ENCODE measurements around the gene PHACTR3.
"Not testable (repeated sequence)": the region's sequence is repeated elsewhere in the genome, so short reads cannot be mapped to it uniquely, and the experiment has no call there.

Gene PHACTR3

DNA sequence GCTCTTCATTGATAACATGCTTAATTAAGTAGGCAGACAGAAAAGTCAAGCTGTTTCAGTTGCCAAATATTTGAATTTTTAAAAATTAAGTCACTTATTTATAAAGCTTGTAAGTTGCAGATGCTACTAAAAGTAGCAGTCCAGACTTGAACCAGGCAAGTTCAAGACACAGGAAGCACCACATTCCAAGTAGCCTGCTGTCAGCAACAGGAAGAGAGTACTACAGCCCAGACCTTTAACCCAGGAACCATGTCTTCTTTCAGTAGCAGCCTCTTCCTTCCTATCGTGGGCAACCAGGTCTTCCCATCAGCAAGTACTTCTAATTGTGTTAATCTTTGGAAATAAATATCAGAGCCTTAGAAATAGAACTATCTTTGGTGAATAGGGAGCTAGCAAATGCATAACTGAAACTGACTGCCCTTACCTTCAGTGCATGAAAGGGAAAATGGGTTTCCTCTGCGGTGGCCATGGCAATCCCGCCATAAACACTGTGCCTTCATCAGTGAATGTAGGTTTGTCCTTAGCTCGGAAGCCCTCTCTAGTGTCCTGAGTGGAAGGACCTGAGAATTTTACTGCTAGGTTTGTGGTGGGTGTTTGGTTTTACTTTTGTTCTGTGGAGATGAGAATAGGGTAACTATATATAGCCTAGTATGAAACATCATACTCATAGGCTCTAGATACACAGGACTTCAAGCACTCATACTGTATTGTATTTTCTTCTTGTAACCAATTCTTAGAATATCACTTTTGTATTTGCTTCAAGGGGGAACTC lies 233.5 kb downstream of the PHACTR3 start:
- no peak for DNase-seq

DNA sequence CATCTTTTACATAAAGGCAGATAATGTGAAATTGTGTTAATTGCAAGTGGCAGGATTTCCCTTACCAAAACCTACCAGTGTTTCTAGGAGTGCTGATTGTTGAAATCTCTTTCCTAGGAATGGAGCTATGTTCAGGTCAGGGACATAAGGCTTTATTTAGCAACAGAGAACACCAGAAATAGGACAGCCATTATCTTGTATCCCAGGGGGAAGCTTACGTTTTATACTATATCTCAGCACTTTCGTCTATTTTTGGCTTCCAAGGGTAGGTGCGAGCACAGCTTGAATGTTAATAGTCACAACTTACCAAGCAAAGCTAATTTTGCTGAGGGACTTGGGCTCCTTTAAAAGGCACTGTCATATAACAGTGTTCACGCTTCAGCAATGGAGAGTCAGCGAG lies 235.1 kb downstream of the PHACTR3 start:
- DNase-seq: no peak

DNA sequence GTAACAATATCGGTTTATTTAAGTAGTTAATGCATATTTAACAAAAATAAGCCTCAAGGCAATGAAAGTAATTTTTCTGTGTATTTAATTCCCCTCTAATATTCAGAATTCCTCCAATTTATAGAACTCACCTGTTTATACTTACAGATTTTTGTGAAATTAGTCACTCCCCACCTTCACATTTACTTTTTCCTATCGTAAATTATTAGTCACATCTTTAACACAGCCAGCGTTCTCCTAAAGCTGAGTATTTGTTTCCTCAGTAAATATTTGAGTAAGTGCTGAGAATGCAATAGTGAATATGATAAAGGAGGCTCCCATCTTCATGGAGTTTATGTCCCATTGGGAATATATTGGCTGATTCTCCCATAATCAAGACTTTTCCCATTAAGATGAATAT lies 241.1 kb downstream of the PHACTR3 start:
- DNase-seq: no peak

DNA sequence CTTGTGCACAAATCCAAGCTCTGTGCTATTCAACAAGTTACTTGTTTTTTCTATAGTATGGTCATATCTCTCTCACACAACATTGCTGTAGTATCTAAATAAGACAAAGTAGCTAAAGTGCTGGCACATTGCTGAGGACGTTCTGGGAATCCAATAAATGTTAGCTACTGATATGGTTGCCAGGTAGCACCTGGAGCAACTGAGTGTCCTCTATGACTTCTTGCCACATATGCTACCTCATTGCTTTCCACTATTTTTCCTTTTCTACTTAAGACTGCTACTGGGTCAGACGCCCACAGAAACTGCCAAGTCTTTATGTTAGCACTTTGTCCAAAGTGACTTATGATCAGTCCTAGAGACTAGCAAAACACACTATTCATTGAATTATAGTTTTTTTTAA lies 243.8 kb downstream of the PHACTR3 start:
- no peak for DNase-seq

DNA sequence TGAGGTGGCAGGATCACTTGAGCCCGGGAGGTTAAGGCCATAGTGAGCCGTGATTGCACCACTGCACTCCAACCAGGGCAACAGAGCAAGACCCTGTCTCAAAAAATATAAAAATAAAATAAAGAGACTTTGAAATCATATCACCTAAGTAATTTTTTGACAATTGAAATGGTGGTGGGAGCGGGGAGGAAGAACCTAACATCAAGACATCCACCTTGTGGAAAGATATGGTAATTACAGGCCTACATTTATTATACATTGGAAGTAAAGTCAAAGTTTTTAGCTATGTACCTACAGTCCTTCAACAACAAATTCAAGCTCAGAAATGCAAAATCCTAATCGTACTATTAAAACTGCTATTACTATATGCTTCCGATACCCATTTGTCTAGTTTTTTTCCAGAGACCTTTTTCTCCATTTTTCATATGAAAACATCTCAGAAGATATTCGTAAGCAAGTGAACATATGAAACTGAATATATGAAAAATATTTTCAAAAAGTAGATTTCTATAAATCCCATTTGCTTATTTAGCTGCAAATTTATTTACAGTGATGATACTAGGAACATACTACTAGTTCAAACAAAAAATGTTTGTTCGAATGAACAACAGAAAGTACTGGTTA lies 245.8 kb downstream of the PHACTR3 start:
- DNase-seq: peak; percentile 25

DNA sequence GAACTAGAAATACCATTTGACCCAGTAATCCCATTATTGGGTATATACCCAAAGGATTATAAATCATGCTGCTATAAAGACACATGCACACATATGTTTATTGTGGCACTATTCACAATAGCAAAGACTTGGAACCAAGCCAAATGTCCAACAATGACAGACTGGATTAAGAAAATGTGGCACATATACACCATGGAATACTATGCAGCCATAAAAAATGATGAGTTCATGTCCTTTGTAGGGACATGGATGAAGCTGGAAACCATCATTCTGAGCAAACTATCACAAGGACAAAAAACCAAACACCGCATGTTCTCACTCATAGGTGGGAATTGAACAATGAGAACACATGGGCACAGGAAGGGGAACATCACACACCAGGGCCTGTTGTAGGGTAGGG lies 252.2 kb downstream of the PHACTR3 start:
- not testable (repeated sequence) for DNase-seq

DNA sequence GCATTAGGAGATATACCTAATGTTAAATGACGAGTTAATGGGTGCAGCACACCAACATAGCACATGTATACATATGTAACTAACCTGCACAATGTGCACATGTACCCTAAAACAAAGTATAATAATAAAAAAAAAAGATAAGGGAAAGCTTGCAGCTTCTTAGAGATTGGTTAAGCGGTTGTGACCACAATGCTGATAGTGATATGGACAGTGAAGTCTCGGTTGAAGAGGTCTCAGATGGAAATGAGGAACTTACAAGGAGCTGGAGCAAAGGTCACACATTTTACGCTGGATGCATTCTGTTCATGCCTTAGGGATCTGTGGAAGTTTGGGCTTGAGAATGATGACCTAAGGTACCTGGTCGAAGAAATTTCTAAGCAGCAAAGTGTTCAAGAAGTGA lies 252.6 kb downstream of the PHACTR3 start:
- DNase-seq: not testable (repeated sequence)

DNA sequence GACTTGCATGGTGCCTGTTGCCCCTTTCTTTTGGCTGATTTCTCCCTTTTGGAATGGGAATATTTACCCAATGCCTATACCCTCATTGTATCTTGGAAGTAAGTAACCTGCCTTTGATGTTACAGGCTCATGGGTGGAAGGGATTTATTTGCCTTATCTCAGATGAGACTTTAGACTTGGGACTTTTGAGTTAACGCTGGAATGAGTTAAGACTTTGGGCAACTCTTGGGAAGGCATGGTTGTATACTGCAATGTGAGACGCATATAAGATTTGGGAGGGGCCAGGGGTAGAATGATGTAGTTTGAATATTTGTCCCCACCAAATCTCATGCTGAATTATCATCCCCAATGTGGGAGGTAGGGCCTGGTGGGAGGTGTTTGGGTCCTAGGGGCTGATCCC lies 253.6 kb downstream of the PHACTR3 start:
- no peak for DNase-seq

DNA sequence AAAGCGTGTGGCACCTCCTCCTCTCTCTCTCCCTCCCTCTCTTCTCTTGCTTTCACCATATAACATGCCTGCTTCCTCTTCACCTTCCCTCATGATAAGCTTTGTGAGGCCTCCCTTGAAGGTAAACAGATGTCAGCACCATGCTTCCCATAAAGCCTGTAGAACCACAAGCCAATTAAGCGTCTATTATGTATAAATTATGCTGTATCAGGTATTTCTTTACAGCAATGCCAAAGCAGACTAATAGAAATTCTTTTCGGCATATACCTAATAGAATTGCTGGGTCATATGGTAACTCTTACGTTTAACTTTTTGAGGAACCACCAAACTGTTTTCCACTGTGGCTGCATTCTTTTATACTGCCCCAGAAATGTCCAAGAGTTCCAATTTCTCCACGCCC lies 254.1 kb downstream of the PHACTR3 start:
- no peak for DNase-seq

DNA sequence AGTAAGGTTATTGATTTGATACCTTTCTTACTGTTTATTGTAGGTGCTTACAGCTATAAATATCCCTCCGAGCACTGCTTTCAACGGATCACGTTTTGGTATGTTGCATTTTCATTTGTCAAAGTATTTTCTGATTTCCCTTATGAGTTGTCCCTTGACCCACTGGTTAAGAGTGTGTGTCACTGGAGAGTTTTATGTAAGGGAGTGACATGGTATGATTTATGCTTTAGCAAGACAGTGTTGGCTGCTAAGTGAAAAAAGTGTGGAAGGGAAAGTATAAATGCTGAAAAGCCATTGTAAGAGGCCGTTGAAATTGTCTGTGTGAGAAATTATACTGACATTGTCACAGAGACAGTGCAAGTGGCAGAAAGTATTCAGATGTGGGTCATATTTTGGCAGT lies 257.1 kb downstream of the PHACTR3 start:
- DNase-seq: no peak

DNA sequence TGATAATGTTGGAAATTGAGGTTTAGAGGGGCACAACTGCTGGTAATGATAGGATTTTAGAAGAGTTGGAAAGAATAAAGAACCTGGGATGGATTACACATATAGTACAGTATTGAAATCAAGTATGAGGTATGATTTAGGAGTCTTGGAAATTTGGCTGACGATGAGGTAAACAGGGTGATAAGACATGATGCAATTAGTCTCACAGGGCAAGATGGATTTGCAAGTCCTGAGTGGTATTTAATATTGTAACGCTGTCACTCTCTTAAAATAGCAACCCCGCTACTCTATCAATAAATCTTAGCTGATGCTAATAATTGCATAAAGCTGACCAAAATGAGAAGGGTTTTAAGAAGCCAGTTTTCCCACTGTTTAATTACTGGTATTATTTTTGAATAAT lies 258.7 kb downstream of the PHACTR3 start:
- DNase-seq: no peak

DNA sequence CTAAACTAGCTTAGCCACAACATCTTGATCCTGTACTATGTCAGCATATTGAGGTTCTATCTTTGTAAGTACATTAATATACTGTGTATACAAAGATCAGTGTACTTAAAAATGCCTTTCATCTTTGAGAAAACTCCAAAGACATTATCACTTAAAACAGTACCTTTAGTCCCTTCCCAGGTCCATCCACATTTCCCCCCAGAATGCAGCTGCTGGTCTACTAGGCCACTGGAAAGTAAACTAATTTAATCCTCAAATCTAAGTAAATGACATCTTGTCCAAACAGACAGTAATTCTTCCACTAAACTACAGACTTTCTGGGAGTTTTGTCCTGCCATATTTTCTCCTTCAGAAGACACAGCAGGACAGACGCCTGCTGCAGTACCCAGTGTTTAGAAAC lies 260.4 kb downstream of the PHACTR3 start:
- DNase-seq: no peak

DNA sequence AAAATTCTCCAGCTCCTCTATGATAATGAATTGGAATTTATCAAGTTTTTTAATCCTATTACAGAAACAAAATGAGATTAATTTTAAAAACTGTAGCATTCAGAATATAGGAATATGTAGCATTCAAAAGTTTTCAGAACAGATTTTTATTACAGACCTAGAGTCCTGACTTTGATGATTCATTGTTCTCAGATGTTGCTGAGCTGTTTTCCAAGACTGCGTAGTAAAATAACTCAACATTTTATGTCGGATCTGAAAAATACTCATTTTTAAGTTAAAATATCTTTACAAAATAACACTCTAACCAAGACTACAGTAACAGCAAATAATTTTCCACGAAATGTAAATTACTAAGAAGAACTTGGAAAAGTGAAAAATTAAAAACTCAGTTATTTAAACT lies 262.0 kb downstream of the PHACTR3 start:
- no peak for DNase-seq

DNA sequence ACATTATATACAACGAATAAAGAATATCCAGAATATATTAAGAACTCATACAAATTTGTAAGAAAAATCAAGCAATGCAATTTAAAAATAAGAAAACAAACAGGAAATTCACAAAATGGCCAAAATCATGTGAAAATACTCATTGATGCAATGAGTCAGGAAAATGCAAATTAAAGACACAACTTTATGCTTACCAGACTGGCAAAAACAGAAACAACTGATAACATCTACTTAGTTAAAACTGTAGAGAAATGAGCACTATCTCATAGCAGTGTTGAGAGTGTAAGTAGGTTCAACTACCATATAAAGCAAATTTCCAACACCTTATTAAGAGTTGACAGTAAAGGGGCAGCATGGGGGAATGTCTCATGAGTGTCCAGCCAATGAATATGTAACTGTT lies 266.8 kb downstream of the PHACTR3 start:
- no peak for DNase-seq

DNA sequence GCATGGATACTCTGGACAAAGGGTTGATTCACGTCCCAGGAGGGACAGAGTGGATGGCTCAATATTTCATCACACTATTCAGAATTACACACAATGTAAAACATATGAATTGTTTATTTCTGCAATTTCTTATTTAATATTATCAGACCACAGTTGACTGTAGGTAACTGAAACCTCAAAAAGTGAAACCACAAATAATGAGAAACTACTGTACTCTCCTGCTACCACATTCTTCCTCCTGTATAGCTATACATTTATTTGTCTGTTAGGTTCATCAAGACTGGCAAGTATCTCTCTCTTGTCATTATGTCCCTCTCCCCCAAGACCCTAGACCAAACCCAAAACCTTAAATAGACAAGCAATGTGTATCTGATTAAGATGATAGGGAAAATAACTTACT lies 269.1 kb downstream of the PHACTR3 start:
- no peak for DNase-seq

DNA sequence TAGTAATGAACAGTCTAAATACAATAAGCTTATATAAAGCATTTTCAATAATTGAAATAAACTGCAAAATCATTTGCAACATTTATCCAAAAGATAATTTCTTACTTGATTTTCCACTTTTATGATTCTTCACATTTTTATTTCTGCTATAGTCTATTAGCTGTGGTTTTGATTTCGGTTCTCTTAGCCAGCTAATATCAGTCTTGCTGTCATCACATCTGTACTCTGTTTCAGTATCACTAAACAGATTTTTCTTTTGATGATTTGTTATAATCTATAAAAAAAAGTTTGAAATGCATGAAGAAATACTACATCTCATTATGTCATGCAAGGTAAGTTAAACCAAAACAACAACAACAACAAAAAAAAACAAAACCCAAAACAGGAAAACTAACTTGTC lies 275.9 kb downstream of the PHACTR3 start:
- DNase-seq: no peak

DNA sequence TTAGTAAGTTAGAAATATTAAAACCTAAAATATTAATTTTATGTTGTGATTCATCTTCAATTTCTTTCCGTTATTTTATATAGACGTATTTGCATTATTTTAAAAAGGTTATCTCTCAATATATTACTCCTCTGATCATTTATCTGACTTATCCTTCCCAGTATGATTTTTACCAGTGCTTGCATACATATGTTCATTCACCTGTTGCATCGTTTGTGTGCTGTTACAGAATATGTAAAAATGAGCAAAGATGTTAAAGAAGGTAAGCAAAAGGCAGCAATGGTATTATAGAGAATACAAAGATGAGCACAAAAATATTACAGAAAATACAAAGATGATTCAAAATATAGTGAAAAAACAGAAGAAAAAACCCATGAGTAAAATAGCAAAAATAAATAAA lies 280.2 kb downstream of the PHACTR3 start:
- DNase-seq: no peak

DNA sequence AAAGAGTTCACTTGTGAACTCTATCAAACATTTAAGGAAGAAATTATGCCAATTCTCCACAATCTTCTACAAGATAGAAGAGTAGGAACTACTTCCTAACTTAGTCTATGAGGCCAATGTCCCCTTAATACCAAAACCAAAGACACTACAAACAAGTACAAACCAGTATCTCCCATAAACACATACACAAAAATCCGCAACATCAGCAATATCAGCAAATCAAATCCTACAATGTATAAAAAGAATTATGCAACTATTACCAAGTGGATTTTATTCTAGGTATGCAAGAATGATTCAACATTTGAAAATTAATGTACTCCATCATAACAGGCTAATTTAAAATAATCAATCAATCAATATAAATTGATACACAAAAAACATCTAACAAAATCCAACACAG lies 283.7 kb downstream of the PHACTR3 start:
- DNase-seq: no peak

DNA sequence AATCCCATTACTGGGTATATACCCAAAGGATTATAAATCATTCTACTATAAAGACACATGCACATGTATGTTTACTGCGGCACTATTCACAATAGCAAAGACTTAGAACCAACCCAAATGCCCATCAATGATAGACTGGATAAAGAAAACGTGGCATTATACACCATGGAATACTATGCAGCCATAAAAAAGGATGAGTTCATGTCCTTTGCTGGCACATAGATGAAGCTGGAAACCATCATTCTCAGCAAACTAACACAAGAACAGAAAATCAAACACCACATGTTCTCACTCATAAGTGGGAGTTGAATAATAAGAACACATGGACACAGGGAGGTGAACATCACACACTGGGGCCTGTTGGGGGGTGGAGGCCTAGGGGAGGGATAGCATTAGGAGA lies 285.7 kb downstream of the PHACTR3 start:
- not testable (repeated sequence) for DNase-seq

DNA sequence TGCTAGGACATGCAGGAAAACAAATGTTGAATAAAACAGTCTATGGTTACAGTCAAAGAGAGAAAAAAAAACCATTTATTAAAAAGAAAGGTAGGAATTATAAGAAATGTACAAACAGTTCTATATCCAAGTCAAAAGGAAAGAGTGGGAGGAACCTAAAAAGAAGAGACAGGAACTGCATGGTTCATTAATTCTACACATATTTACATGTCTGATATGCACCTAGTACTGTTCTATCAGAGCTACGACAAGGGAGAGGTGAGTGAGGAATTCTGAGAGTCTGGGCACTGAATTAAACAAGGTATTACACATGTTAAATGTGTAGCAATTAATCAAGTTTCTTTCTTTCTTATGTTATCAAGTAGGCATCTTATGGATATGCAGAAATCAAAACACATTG lies 287.2 kb downstream of the PHACTR3 start:
- no peak for DNase-seq

DNA sequence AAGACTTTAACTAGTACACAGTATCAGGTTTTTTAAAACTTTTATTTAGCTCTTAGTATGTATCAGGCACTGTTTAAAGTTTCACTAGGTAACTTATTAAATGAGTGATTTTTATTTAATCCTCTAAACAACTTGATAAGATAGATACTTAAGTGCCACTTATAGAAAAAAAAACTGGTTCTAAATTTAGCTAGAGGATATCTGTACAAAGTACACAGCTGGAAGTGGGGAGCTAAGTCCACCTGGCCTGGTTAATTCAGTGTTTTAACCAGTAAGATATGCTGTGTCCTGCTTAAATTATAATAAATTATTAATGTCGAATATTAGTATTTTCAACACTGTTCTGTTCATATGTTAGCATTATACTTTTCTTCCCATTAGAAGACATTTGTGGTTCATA lies 291.6 kb downstream of the PHACTR3 start:
- no peak for DNase-seq

All from activated CD4-positive, alpha-beta T cell treated with anti-CD3 and anti-CD28 coated beads, Interleukin-10, Interleukin-2, amounts not matched to agents 100 ng/mL and 50 ng/mL, durations not matched to agents 16 hours and 8 hours (primary cell).